ENCODE data around the gene MYRIP. TPM values are rescaled to one million over a fixed set of nuclear protein-coding genes. Genes with fewer than 3 reads are reported as not detected.

Gene MYRIP
- total and polyA plus RNA-seq, 2 of the 4 experiments (the other 2 are of a cell fraction), result not detected

DNA sequence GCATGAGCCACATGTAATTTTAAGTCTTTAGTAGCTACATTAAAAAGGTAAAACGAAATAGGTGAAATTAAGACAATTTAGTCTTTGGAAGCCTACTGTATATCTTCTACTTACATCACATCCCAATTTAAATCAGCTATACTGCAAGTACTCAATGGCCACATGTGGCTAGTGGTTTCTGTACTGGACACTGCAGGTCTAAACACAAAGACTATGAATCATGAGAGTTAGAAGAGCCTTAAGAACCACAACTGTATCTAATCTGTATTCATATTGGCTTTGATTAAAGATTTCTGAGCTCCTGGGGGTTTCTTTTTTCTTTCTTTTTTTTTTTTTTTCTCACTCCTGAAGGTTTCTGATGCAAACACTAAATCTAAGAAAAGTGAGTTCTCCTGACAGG lies 497.8 kb downstream of the MYRIP start:
- no peaks in the 10 kb centered on the region for H3K9me3 ChIP-seq (ENCODE audit: control insufficient read depth, insufficient read depth, low read length)
- H2AK9ac ChIP-seq (replicated peaks; ENCODE audit: low read depth, low read length, poor library complexity), result no peak overlapping the region
- no peak overlapping the region for H3K9ac ChIP-seq (ENCODE audit: low read depth, low read length)
- no peak overlapping the region for H3K27ac ChIP-seq (ENCODE audit: insufficient read depth, low read length)
- no peaks in the 10 kb centered on the region for H3K36me3 ChIP-seq (ENCODE audit: control insufficient read depth, insufficient read depth, low read length)
- 0 out of 2 replicates have a peak, but pooled peaks cover 2% of the 10 kb centered on the region for H3K4me1 ChIP-seq (ENCODE audit: control insufficient read depth, insufficient read depth, low read length)
- no peak overlapping the region for H2AK5ac ChIP-seq (ENCODE audit: low read depth, low read length)
- H4K91ac ChIP-seq (ENCODE audit: insufficient read depth, low read depth, low read length), result no peak overlapping the region
- intact Hi-C loops (cut with micrococcal nuclease) (no loop called here), in situ Hi-C loops (cut with MboI; ENCODE audit: low sequenced_read_pairs) (no loop called here), dilution Hi-C loops (cut with HindIII; ENCODE audit: low sequenced_read_pairs, unreplicated experiment) (no loop called here)
- H4K20me1 ChIP-seq (ENCODE audit: insufficient read depth, low read length), result no peaks in the 10 kb centered on the region
- no peak overlapping the region for H2AFZ ChIP-seq (replicated peaks; ENCODE audit: low read length, poor library complexity)
- H3K79me1 ChIP-seq (ENCODE audit: low read depth in 1 of 2, low read length in 2 of 2), result peaks cover 4 to 10% of the 10 kb centered on the region in 2 experiments; a peak in 3 of 4 replicates
- H4K5ac ChIP-seq (ENCODE audit: low read depth, low read length), result no peak overlapping the region
- no peak overlapping the region for H2BK5ac ChIP-seq (ENCODE audit: low read depth, low read length, poor library complexity, severe bottlenecking)
- no peak overlapping the region for H3K14ac ChIP-seq (replicated peaks; ENCODE audit: low read depth, low read length)
- no TSS peak for BruUV-seq (replicated peaks)
- no peak overlapping the region for H3K23ac ChIP-seq (ENCODE audit: low read depth, low read length)
- ChIA-PET CTCF (interaction anchor here (0.6 to 0.9 kb wide), 3 partner anchors 10 to 1347 kb away, joined by 3 to 4 read pairs (median 4); no protein-coding TSS in a partner anchor), POLR2A (ENCODE audit: unreplicated experiment) (interaction anchor here (0.6 kb wide), 1 partner anchor 906 kb away, joined by 5 read pairs; no protein-coding TSS in a partner anchor)
- H3K18ac ChIP-seq (ENCODE audit: low read depth, low read length), result no peak overlapping the region
- WGBS, 2 experiments (ENCODE audit: extremely low coverage in 2 of 2, insufficient read length in 1 of 2), result no CpG with 5 or more reads among the region's 1 CpG
- H3K9me1 ChIP-seq (ENCODE audit: insufficient read depth, low read length), result peaks cover 5% of the 10 kb centered on the region; the same call in 1 of the 2 replicates
- H3K4ac ChIP-seq (ENCODE audit: low read depth, low read length), result no peak overlapping the region
- no peak overlapping the region for H4K8ac ChIP-seq (ENCODE audit: low read depth in 2 of 2, low read length in 2 of 2)
- DNase-seq (peak; percentile 39), ATAC-seq (ENCODE audit: low read depth) (no peak)
- no peak overlapping the region for H2BK20ac ChIP-seq (ENCODE audit: low read depth, low read length)
- no peak overlapping the region for H3K4me2 ChIP-seq (ENCODE audit: low read depth, low read length)
- H3K4me3 ChIP-seq (ENCODE audit: insufficient read depth, low read depth, low read length), result no peak overlapping the region
- H2BK15ac ChIP-seq (ENCODE audit: low read depth, low read length), result no peak overlapping the region
- H3K27me3 ChIP-seq (ENCODE audit: control insufficient read depth, insufficient read depth, low read length), result no peaks in the 10 kb centered on the region
- no peak overlapping the region for H3K56ac ChIP-seq (ENCODE audit: extremely low read depth, insufficient read depth, low read length)
- TF ChIP-seq CHD1 (IDR thresholded peaks at IDR 0.05; ENCODE audit: low read depth, low read length), result no peak
- no peak for TF ChIP-seq BHLHE40 (IDR thresholded peaks at IDR 0.05; ENCODE audit: low read depth, low read length)
- TF ChIP-seq MAZ (IDR thresholded peaks at IDR 0.05; ENCODE audit: borderline replicate concordance, low read depth, low read length), result no peak
- TF ChIP-seq, protein P1, sequence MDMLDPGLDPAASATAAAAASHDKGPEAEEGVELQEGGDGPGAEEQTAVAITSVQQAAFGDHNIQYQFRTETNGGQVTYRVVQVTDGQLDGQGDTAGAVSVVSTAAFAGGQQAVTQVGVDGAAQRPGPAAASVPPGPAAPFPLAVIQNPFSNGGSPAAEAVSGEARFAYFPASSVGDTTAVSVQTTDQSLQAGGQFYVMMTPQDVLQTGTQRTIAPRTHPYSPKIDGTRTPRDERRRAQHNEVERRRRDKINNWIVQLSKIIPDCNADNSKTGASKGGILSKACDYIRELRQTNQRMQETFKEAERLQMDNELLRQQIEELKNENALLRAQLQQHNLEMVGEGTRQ (IDR thresholded peaks at IDR 0.05; ENCODE audit: low read depth, low read length), result no peak
- TF ChIP-seq SMC3 (IDR thresholded peaks at IDR 0.05; ENCODE audit: low read depth, low read length), result no peak
- no peak for TF ChIP-seq RCOR1 (IDR thresholded peaks at IDR 0.05; ENCODE audit: insufficient replicate concordance, low read length)
- TF ChIP-seq RAD21 (IDR thresholded peaks at IDR 0.05; ENCODE audit: low read length), result no peak
- TF ChIP-seq MAFK (IDR thresholded peaks at IDR 0.05; ENCODE audit: low read depth, low read length), result no peak
- TF ChIP-seq, protein P2, sequence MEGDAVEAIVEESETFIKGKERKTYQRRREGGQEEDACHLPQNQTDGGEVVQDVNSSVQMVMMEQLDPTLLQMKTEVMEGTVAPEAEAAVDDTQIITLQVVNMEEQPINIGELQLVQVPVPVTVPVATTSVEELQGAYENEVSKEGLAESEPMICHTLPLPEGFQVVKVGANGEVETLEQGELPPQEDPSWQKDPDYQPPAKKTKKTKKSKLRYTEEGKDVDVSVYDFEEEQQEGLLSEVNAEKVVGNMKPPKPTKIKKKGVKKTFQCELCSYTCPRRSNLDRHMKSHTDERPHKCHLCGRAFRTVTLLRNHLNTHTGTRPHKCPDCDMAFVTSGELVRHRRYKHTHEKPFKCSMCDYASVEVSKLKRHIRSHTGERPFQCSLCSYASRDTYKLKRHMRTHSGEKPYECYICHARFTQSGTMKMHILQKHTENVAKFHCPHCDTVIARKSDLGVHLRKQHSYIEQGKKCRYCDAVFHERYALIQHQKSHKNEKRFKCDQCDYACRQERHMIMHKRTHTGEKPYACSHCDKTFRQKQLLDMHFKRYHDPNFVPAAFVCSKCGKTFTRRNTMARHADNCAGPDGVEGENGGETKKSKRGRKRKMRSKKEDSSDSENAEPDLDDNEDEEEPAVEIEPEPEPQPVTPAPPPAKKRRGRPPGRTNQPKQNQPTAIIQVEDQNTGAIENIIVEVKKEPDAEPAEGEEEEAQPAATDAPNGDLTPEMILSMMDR (conservative IDR thresholded peaks at IDR 0.05; ENCODE audit: low read depth, low read length), result no peak
- no peak for TF ChIP-seq POLR2A (IDR thresholded peaks at IDR 0.05; ENCODE audit: low read depth, low read length)
- TF ChIP-seq, protein P3, sequence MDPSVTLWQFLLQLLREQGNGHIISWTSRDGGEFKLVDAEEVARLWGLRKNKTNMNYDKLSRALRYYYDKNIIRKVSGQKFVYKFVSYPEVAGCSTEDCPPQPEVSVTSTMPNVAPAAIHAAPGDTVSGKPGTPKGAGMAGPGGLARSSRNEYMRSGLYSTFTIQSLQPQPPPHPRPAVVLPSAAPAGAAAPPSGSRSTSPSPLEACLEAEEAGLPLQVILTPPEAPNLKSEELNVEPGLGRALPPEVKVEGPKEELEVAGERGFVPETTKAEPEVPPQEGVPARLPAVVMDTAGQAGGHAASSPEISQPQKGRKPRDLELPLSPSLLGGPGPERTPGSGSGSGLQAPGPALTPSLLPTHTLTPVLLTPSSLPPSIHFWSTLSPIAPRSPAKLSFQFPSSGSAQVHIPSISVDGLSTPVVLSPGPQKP (IDR thresholded peaks at IDR 0.05; ENCODE audit: borderline replicate concordance, low read depth, low read length), result no peak
- H2BK120ac ChIP-seq (ENCODE audit: low read depth, low read length), result no peak overlapping the region
